Skeletal muscle satellite cell (primary cell): ENCODE measurements around the gene MYO1G.

ENCODE experiments used
- H3K27me3 ChIP-seq: 2 replicates; pipeline ENCODE4 v1.7.0; 2013; ENCODE audit warnings: low read length; ENCODE audit not compliant: control insufficient read depth, insufficient read depth
- H3K36me3 ChIP-seq: 2 replicates; pipeline ENCODE4 v1.7.0; 2013; ENCODE audit warnings: mild to moderate bottlenecking, control low read depth, low read length; ENCODE audit not compliant: insufficient read depth
- H3K4me1 ChIP-seq: 2 replicates; pipeline ENCODE4 v1.7.0; 2013; ENCODE audit warnings: low read length; ENCODE audit not compliant: control insufficient read depth, insufficient read depth
- H3K4me2 ChIP-seq: 2 replicates; pipeline ENCODE4 v1.7.0; 2013; ENCODE audit warnings: mild to moderate bottlenecking, low read length
- H3K4me3 ChIP-seq: 2 replicates; pipeline ENCODE4 v1.7.0; 2013; ENCODE audit warnings: low read length
- H3K9ac ChIP-seq: 2 replicates; pipeline ENCODE4 v1.7.0; 2013; ENCODE audit warnings: mild to moderate bottlenecking, low read depth, low read length, moderate library complexity
- H3K9me3 ChIP-seq: replicated peaks from 2 replicates; pipeline ENCODE4 v1.7.0; 2013; ENCODE audit warnings: mild to moderate bottlenecking, control low read depth, low read length

Gene MYO1G

GRCh38 chr7:44912775-44913347 is 66.0 kb downstream of the MYO1G start:
- no peak overlapping the region for H3K4me3 ChIP-seq
- H3K9ac ChIP-seq = no peak overlapping the region
- no peaks in the 10 kb centered on the region for H3K36me3 ChIP-seq
- peaks cover 3% of the 10 kb centered on the region for H3K4me1 ChIP-seq
- H3K4me2 ChIP-seq = no peak overlapping the region
- H3K27me3 ChIP-seq = no peaks in the 10 kb centered on the region
- no peaks in the 10 kb centered on the region for H3K9me3 ChIP-seq
